Mammary epithelial cell (primary cell): ENCODE data around the gene B4GALNT1.
"Not testable (repeated sequence)": the region's sequence is repeated elsewhere in the genome, so short reads cannot be mapped to it uniquely, and the experiment has no call there.

ENCODE experiments used
- EZH2 ChIP-seq: IDR thresholded peaks from 2 replicates; pipeline ENCODE4 v1.6.1; 2012; ENCODE audit warnings: low read length, inconsistent platforms, borderline replicate concordance
- TF ChIP-seq, protein P1 (sequence below), 2 donors: IDR thresholded peaks in 1 of 2; conservative IDR thresholded peaks in 1 of 2; 2 replicates each; pipeline ENCODE4 v1.5.1; 2011 to 2012; ENCODE audit warnings: inconsistent platforms in 2 of 2, low read length in 2 of 2, mild to moderate bottlenecking in 2 of 2, control low read depth in 1 of 2, low read depth in 1 of 2; ENCODE audit not compliant: insufficient read depth in 1 of 2; ENCODE audit errors: extremely low read depth in 1 of 2

DNA sequence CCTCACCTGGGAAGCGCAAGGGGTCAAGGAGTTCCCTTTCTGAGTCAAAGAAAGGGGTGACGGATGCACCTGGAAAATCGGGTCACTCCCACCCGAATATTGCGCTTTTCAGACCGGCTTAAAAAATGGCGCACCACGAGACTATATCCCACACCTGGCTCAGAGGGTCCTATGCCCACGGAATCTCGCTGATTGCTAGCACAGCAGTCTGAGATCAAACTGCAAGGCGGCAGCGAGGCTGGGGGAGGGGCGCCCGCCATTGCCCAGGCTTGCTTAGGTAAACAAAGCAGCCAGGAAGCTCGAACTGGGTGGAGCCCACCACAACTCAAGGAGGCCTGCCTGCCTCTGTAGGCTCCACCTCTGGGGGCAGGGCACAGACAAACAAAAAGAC, 13.7 kb upstream of the B4GALNT1 start:
- TF ChIP-seq, protein P1, sequence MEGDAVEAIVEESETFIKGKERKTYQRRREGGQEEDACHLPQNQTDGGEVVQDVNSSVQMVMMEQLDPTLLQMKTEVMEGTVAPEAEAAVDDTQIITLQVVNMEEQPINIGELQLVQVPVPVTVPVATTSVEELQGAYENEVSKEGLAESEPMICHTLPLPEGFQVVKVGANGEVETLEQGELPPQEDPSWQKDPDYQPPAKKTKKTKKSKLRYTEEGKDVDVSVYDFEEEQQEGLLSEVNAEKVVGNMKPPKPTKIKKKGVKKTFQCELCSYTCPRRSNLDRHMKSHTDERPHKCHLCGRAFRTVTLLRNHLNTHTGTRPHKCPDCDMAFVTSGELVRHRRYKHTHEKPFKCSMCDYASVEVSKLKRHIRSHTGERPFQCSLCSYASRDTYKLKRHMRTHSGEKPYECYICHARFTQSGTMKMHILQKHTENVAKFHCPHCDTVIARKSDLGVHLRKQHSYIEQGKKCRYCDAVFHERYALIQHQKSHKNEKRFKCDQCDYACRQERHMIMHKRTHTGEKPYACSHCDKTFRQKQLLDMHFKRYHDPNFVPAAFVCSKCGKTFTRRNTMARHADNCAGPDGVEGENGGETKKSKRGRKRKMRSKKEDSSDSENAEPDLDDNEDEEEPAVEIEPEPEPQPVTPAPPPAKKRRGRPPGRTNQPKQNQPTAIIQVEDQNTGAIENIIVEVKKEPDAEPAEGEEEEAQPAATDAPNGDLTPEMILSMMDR (conservative IDR thresholded peaks at IDR 0.05 in 1 of 2, IDR thresholded peaks at IDR 0.05 in 1 of 2; ENCODE audit: extremely low read depth in 1 of 2, insufficient read depth in 1 of 2, low read depth in 1 of 2, low read length in 2 of 2): not testable (repeated sequence)
- TF ChIP-seq EZH2: not testable (repeated sequence)
